Epithelial cell of proximal tubule (primary cell): ENCODE measurements around the gene NRP1. TPM values are rescaled to one million over a fixed set of nuclear protein-coding genes. Genes with fewer than 3 reads are reported as not detected.

Experiments
- DNase-seq: peaks from one replicate; pipeline ENCODE4 v3.0.0-alpha.2; 2011; ENCODE audit warnings: low read depth
- H3K4me3 ChIP-seq: 2 replicates; pipeline ENCODE4 v1.5.1; 2011; ENCODE audit warnings: low read depth, mild to moderate bottlenecking, low read length
- total RNA-seq: library from RNA; depleted of rRNA; stranded (reverse); fragments of >200 nt; gene quantifications from 2 replicates; pipeline ENCODE4 v1.2.3, GENCODE V29; 2015
- TF ChIP-seq, protein P1 (sequence below): conservative IDR thresholded peaks from 2 replicates; pipeline ENCODE4 v1.5.1; 2012; ENCODE audit warnings: low read depth, mild to moderate bottlenecking, low read length

Gene NRP1
- total RNA-seq, 1 donor from 2014 or later = 62.7 TPM

DNA sequence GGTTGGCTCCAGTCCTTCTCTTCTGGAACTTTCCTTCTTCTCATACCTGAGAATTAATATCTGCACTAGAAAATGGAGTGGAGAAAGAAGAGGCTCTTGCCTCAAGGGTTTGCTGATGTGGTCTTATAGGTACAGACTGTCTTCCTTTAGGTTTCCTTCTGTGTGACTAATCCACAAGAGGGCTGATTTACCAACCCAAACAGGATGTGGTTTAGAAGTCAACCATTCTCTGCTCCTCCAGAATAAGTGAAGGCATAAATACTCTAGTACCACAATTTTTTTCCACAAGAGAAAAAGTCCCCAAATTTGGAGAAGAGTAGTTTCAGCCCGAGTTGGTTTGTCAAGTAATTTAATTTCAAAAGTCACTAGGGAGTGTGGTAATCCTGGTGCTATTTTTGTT, 85.8 kb downstream of the NRP1 start:
- no peak overlapping the region for H3K4me3 ChIP-seq
- TF ChIP-seq, protein P1, sequence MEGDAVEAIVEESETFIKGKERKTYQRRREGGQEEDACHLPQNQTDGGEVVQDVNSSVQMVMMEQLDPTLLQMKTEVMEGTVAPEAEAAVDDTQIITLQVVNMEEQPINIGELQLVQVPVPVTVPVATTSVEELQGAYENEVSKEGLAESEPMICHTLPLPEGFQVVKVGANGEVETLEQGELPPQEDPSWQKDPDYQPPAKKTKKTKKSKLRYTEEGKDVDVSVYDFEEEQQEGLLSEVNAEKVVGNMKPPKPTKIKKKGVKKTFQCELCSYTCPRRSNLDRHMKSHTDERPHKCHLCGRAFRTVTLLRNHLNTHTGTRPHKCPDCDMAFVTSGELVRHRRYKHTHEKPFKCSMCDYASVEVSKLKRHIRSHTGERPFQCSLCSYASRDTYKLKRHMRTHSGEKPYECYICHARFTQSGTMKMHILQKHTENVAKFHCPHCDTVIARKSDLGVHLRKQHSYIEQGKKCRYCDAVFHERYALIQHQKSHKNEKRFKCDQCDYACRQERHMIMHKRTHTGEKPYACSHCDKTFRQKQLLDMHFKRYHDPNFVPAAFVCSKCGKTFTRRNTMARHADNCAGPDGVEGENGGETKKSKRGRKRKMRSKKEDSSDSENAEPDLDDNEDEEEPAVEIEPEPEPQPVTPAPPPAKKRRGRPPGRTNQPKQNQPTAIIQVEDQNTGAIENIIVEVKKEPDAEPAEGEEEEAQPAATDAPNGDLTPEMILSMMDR = no peak
- peak; percentile 36 for DNase-seq

DNA sequence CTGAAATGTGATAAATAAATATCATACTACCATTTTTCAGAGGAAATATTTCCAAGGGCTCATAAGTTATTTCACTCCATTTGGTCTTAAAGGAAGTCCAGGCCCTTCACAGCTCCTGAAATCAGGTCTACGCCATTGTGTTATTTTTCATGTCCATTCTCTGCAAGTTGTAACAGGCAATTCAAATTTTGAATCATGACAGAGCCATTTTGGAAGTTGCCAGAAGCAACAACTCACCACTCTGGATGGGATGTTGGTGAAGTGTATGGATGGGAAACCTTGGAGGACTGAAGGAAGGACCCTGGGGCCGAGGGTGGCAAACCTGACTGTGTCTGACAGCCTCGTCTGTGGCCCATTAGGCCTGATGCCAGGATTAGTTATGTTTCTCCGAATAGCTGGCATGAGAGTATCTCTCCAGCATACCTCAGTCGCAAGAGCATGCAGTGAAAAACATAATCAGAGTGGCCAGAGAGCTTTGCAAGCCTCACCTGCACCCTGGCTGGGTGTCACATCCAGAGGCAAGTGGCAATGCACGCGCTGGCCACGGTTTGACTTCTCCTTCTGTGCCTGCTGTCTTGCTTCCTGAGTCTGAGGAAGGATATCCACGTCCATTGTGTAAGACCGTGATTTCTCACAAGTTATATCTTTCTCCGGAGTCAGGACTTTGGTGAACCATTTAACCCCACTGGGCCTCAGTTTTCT, 87.1 kb downstream of the NRP1 start:
- TF ChIP-seq, protein P1 = no peak
- no peak overlapping the region for H3K4me3 ChIP-seq
- no peak for DNase-seq

DNA sequence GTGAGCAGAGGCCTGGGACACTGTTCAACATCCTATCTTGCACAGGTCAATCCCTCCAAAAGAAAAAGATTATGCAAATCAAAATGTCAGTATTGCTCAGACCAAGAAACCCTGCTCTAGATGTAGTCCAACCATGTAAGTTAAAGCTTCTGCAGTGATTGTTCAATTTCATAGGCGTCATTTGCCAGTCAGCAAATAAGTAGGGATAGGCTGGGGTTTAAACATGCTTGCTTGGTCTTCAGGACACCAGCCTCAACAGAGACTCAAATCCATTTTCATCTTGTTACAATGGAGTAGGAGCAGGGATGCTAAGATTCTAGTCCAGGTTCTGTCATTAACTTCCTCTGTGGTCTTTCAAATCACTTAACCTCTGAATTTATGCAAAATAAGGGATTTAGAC, 89.1 kb downstream of the NRP1 start:
- no peak for DNase-seq
- H3K4me3 ChIP-seq = no peak overlapping the region
- TF ChIP-seq, protein P1 = no peak

DNA sequence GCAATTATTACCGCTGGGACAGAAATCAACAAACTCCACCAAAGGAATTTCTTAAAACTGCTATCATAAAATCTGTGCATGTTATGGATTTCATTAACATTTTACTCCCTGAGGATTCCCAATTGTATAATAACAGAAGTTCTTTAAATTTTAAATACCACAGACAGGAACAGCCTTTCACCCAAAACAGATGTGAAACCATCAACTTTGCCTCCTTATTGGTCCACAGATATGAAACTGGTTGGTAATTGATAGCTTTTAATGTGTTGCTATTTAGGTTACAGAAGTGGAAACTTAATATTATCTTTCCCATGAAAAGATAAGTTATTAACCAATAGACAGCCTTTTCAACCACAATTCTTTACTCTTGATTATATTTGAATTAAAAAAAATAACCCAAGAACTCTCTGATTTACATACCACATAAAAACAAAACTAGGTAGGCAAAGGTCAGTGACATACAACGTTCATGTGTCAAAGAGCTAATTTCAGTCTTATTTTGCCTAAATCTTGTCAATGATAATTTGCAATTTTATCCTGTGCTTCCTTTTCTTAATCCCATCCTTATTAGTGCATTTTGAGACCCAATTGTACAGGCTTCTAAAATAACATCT, 90.0 kb downstream of the NRP1 start:
- H3K4me3 ChIP-seq = no peak overlapping the region
- DNase-seq = no peak
- TF ChIP-seq, protein P1 = no peak

DNA sequence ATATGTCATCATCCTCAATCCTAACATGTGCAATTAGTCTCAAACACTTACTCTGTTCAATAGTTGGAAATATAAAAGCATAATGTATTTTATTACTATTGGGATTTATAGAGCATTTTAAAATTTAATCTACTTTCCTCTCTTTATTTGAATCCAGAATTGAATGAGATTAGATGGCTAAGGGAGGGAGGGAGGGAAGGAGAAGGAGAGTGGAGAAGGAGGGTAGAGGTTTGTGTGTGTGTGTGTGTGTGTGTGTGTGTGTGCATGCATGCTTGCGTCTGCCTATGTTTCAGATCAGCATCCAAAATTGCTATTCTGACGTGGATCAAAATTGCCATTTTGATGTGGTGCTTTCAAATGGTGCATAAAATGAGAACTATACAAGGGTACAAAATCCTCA, 90.8 kb downstream of the NRP1 start:
- H3K4me3 ChIP-seq = no peak overlapping the region
- TF ChIP-seq, protein P1 = no peak
- no peak for DNase-seq

DNA sequence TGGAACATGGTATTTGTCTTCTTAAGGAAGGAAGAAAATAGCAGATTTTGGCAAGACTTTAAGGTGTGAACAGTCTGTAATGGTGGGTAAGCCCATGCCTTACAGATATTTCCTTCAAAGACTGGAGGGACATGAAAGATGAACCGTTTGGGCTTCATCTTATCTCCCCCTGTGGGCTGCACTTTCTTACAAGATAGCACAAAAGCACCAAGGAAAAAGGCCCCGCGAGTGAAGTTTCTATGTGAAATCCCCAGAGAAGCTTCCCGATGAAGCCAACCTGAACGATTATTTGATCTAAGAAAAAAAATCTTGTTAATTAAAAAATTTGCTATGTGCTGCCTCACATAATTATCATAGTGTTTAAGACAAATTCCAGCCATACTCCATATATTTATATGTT, 91.5 kb downstream of the NRP1 start:
- DNase-seq = no peak
- TF ChIP-seq, protein P1 = no peak
- H3K4me3 ChIP-seq = no peak overlapping the region

DNA sequence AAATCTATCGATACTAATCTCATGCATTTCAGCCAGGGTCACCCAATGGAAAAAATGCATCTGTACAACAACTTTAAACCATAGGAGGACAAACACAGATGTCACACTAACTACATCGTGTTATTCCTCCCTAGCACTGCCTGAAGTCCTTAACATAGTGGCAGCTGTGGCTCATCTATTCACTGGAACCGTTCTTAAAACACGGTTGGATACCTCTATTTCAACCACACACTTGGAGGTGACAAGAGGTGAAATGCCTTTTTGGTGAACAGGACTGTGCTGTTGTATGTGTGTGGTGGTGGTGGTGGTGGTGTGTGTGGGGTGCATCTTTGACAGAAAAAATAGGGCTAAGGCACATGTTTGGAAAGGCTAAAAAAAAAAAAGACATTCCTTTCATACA, 93.1 kb downstream of the NRP1 start:
- DNase-seq = no peak
- H3K4me3 ChIP-seq = no peak overlapping the region
- TF ChIP-seq, protein P1 = no peak
